GM23338 (cell line): ENCODE measurements around the gene AOPEP. TPM values are rescaled to one million over a fixed set of nuclear protein-coding genes. Genes with fewer than 3 reads are reported as not detected.

Source experiments
- ATAC-seq: fragments of 200-7000 bp; cut with Tn5 transposase; 3 replicates; pipeline ENCODE4 v1.9.1; 2020
- DNase-seq: peaks from one replicate; pipeline ENCODE4 v3.0.0-alpha.2; 2015; ENCODE audit warnings: low spot score
- H2AFZ ChIP-seq: fragments of 200-600 bp; sonication (generic); 2 replicates; pipeline ENCODE4 v1.8.0; 2016; ENCODE audit warnings: antibody characterized with exemption, mild to moderate bottlenecking, moderate library complexity
- H3F3A ChIP-seq: fragments of 200-600 bp; sonication (generic); replicated peaks from 2 replicates; pipeline ENCODE4 v1.8.0; 2017; ENCODE audit warnings: antibody characterized with exemption, mixed run types, low read depth
- H3K27ac ChIP-seq: fragments of 200-600 bp; sonication (generic); 2 replicates; pipeline ENCODE4 v1.6.1; 2016; ENCODE audit warnings: low read depth
- H3K27me3 ChIP-seq: fragments of 200-600 bp; sonication (generic); 2 replicates; pipeline ENCODE4 v1.8.0; 2016; ENCODE audit warnings: mild to moderate bottlenecking, mixed run types, moderate library complexity; ENCODE audit not compliant: insufficient read depth
- H3K36me3 ChIP-seq: fragments of 200-600 bp; sonication (generic); 2 replicates; pipeline ENCODE4 v1.8.0; 2016; ENCODE audit warnings: mild to moderate bottlenecking; ENCODE audit not compliant: insufficient read depth
- H3K4me1 ChIP-seq: fragments of 200-600 bp; sonication (generic); 2 replicates; pipeline ENCODE4 v1.8.0; 2016; ENCODE audit warnings: mild to moderate bottlenecking, moderate library complexity; ENCODE audit not compliant: insufficient read depth
- H3K4me2 ChIP-seq: fragments of 200-600 bp; sonication (generic); 2 replicates; pipeline ENCODE4 v1.7.1; 2017; ENCODE audit warnings: mixed run types
- H3K4me3 ChIP-seq: fragments of 200-600 bp; sonication (generic); 2 replicates; pipeline ENCODE4 v1.6.1; 2016; ENCODE audit warnings: mixed run types
- H3K79me2 ChIP-seq: fragments of 200-600 bp; sonication (generic); replicated peaks from 2 replicates; pipeline ENCODE4 v1.8.0; 2017; ENCODE audit warnings: mild to moderate bottlenecking; ENCODE audit not compliant: insufficient read depth
- H3K9me2 ChIP-seq: fragments of 200-600 bp; sonication (generic); 2 replicates; pipeline ENCODE4 v1.8.0; 2017; ENCODE audit not compliant: insufficient read depth
- H4K20me1 ChIP-seq: fragments of 200-600 bp; sonication (generic); replicated peaks from 2 replicates; pipeline ENCODE4 v1.8.0; 2017; ENCODE audit warnings: mild to moderate bottlenecking; ENCODE audit not compliant: insufficient read depth
- H3K27ac Mint-ChIP-seq: 2 replicates; pipeline ENCODE4 v1.8.0; 2020; ENCODE audit warnings: inconsistent platforms, mild to moderate bottlenecking, moderate library complexity, mixed read lengths
- H3K27me3 Mint-ChIP-seq: 3 replicates; pipeline ENCODE4 v1.8.0; 2022; ENCODE audit warnings: low read depth, mild to moderate bottlenecking, moderate library complexity, mixed read lengths, inconsistent platforms; ENCODE audit not compliant: insufficient read depth, poor library complexity
- H3K36me3 Mint-ChIP-seq: 3 replicates; pipeline ENCODE4 v1.8.0; 2021; ENCODE audit warnings: low read depth, mild to moderate bottlenecking, inconsistent platforms, moderate library complexity, mixed read lengths
- H3K4me1 Mint-ChIP-seq: 3 replicates; pipeline ENCODE4 v1.8.0; 2020; ENCODE audit warnings: mild to moderate bottlenecking, inconsistent platforms, mixed read lengths
- H3K4me3 Mint-ChIP-seq: 3 replicates; pipeline ENCODE4 v1.8.0; 2021; ENCODE audit warnings: moderate library complexity, mild to moderate bottlenecking, inconsistent platforms, mixed read lengths
- H3K9me3 Mint-ChIP-seq: 3 replicates; pipeline ENCODE4 v1.8.0; 2020; ENCODE audit warnings: moderate library complexity, mild to moderate bottlenecking, inconsistent platforms, mixed read lengths
- CREB1 ChIP-seq: fragments of 250-450 bp; sonication (Bioruptor Pico); IDR thresholded peaks from 2 replicates; pipeline ENCODE4 v1.5.0; 2020; ENCODE audit warnings: low read depth, mild to moderate bottlenecking, moderate library complexity
- CTCF ChIP-seq, 2 experiments: fragments of 200-600 bp in 1 of 2; sonication (generic) in 1 of 2; conservative IDR thresholded peaks; 2 replicates each; pipeline versions ENCODE4 v1.5.1 to v1.6.1; 2016 to 2017; ENCODE audit warnings: antibody characterized with exemption in 2 of 2, low read depth in 2 of 2, mild to moderate bottlenecking in 2 of 2, moderate library complexity in 1 of 2
- EZH2 ChIP-seq: fragments of 200-600 bp; sonication (generic); IDR thresholded peaks from one replicate; pipeline ENCODE4 v1.8.0; 2017; ENCODE audit warnings: antibody characterized with exemption, mild to moderate bottlenecking, low read depth; ENCODE audit not compliant: unreplicated experiment
- EZH2phosphoT487 ChIP-seq: fragments of 200-600 bp; sonication (generic); IDR thresholded peaks from one replicate; pipeline ENCODE4 v1.8.1; 2018; ENCODE audit warnings: antibody characterized with exemption; ENCODE audit not compliant: unreplicated experiment
- JUNB ChIP-seq: IDR thresholded peaks from one replicate; pipeline ENCODE4 v1.6.1; 2016; ENCODE audit warnings: antibody characterized with exemption; ENCODE audit not compliant: unreplicated experiment
- NANOG ChIP-seq: IDR thresholded peaks from 2 replicates; pipeline ENCODE4 v1.6.1; 2016; ENCODE audit warnings: antibody characterized with exemption, borderline replicate concordance
- POLR2AphosphoS5 ChIP-seq: IDR thresholded peaks from 2 replicates; pipeline ENCODE4 v1.6.1; 2016; ENCODE audit warnings: antibody characterized with exemption, low read depth
- REST ChIP-seq: IDR thresholded peaks from one replicate; pipeline ENCODE4 v1.6.1; 2018; ENCODE audit warnings: antibody characterized with exemption; ENCODE audit not compliant: unreplicated experiment
- STAT1 ChIP-seq: IDR thresholded peaks from one replicate; pipeline ENCODE4 v1.6.1; 2016; ENCODE audit warnings: antibody characterized with exemption; ENCODE audit not compliant: unreplicated experiment
- ZNF114 ChIP-seq: fragments of 250-450 bp; sonication (Bioruptor Pico); IDR thresholded peaks from 2 replicates; pipeline ENCODE4 v1.5.0; 2020; ENCODE audit warnings: mild to moderate bottlenecking, moderate library complexity
- ZNF331 ChIP-seq: fragments of 250-450 bp; sonication (Bioruptor Pico); IDR thresholded peaks from 2 replicates; pipeline ENCODE4 v1.5.0; 2020; ENCODE audit warnings: low read depth, mild to moderate bottlenecking, moderate library complexity
- ZNF462 ChIP-seq: fragments of 250-450 bp; sonication (Bioruptor Pico); IDR thresholded peaks from 2 replicates; pipeline ENCODE4 v1.5.0; 2020; ENCODE audit warnings: mild to moderate bottlenecking, moderate library complexity
- polyA plus RNA-seq: library from polyadenylated mRNA; unstranded; fragments of >200 nt; fragmentation: Nextera tagmentation; extraction: Ambion mirVana; gene quantifications from 2 replicates; pipeline ENCODE4 v1.2.1, GENCODE V29; 2016
- total RNA-seq: library from RNA; depleted of rRNA; stranded (reverse); fragments of >200 nt; shearing (Covaris generic); gene quantifications from 2 replicates; pipeline ENCODE4 v1.2.3, GENCODE V29; 2014
- TF ChIP-seq, protein P1 (sequence below): IDR thresholded peaks from 2 replicates; pipeline ENCODE4 v1.6.1; 2016; ENCODE audit warnings: antibody characterized with exemption

AOPEP gene
- total and polyA plus RNA-seq, 2 experiments from 2014 or later: 7.0 to 16.5 TPM

GRCh38 chr9:95001720-95002119, 275.2 kb downstream of the AOPEP start:
- Histone ChIP-seq H3K4me1 (peaks cover 8% of the 10 kb centered on the region; the same call in 1 of the 2 replicates), H3K4me3 (no peak overlapping the region), H3K4me2 (no peak overlapping the region), H2AFZ (no peak overlapping the region), H3K79me2 (no peaks in the 10 kb centered on the region), H3K27ac (no peak overlapping the region), H3F3A (no peaks in the 10 kb centered on the region), H3K27me3 (peaks cover 47% of the 10 kb centered on the region), H4K20me1 (no peaks in the 10 kb centered on the region), H3K36me3 (no peaks in the 10 kb centered on the region), H3K9me2 (no peaks in the 10 kb centered on the region)
- ATAC-seq: no peak
- H3K27me3 Mint-ChIP-seq: peaks cover 21% of the 10 kb centered on the region
- DNase-seq: no peak
- H3K36me3 Mint-ChIP-seq: no peaks in the 10 kb centered on the region
- TF ChIP-seq NANOG: no peak
- TF ChIP-seq, protein P1, sequence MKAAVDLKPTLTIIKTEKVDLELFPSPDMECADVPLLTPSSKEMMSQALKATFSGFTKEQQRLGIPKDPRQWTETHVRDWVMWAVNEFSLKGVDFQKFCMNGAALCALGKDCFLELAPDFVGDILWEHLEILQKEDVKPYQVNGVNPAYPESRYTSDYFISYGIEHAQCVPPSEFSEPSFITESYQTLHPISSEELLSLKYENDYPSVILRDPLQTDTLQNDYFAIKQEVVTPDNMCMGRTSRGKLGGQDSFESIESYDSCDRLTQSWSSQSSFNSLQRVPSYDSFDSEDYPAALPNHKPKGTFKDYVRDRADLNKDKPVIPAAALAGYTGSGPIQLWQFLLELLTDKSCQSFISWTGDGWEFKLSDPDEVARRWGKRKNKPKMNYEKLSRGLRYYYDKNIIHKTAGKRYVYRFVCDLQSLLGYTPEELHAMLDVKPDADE: no peak
- TF ChIP-seq REST: no peak
- TF ChIP-seq STAT1: no peak
- TF ChIP-seq ZNF331 (CRISPR knock-in tag): no peak
- TF ChIP-seq ZNF114 (CRISPR knock-in tag): no peak
- no peak for TF ChIP-seq JUNB
- TF ChIP-seq CREB1 (CRISPR knock-in tag): no peak
- TF ChIP-seq EZH2phosphoT487: no peak
- TF ChIP-seq POLR2AphosphoS5: no peak
- TF ChIP-seq CTCF (conservative IDR thresholded peaks at IDR 0.05; ENCODE audit: low read depth in 2 of 2): no peak
- no peak for TF ChIP-seq EZH2
- TF ChIP-seq ZNF462 (CRISPR knock-in tag): no peak
- H3K27ac Mint-ChIP-seq: no peak overlapping the region
- peaks cover 7% of the 10 kb centered on the region; the same call in 2 of the 3 replicates for H3K4me1 Mint-ChIP-seq
- H3K9me3 Mint-ChIP-seq: no peaks in the 10 kb centered on the region
- no peak overlapping the region for H3K4me3 Mint-ChIP-seq
